ENCODE data around the gene OR13C8.

The OR13C8 gene

DNA sequence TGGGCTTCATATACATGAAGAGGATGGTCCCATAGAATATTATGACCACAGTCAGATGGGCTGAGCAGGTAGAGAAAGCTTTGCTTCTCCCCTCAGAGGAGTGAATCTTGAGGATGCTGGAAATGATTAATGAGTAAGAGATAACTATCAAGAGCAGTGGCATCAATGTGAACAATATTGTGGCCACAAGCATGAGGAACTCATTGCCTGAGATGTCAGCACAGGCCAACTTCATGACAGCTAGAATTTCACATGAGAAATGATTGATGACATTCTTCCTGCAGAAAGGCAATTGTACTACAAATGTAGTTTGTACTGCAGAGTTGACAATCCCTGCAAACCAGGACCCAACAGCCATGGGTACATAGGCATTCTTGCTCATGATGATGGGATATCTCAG, 48.5 kb downstream of the OR13C8 start:
- DNase-seq = no peak

DNA sequence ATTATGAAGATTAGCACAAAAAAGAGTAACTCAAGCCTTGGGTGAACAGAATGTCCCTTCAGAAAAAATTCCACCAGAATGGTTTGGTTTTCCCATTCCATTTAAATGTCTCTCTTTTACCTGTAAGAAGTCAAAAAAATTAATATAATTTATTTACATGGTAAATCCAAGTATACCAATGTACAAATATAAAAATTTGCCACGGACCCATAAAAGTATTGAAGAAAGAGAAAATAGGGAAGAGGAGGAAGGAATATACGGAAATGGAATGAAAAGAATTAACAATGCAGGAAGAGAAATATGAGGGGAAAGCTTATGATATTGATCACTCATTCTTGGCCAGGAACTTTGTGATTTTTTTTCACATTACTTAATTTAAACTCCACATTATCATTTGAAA, 49.1 kb downstream of the OR13C8 start, which contains the start of gene OR13C9:
TSS of gene OR13C9 (minus strand) at position 101 of the 400 bp plus-strand sequence. CDS start at position 101, 0 bp downstream.
- no peak for DNase-seq

Data from activated CD4-positive, CD25-positive, alpha-beta regulatory T cell treated with anti-CD3 and anti-CD28 coated beads, Interleukin-2, amount 50 U/mL, for 72 hours (primary cell).